CD4-positive, CD25-positive, alpha-beta regulatory T cell (primary cell): ENCODE data around the gene TRIM65. TPM values are rescaled to one million over a fixed set of nuclear protein-coding genes. Genes with fewer than 3 reads are reported as not detected.

ENCODE experiments used
- ATAC-seq, 2 donors: fragments of 150-1000 bp; cut with Tn5 transposase; one replicate each; pipeline ENCODE4 v1.10.0; 2021; ENCODE audit warnings: low read depth in 2 of 2, moderate number of reproducible peaks in 2 of 2, moderate library complexity in 1 of 2
- DNase-seq, 3 donors: peaks; one replicate each; pipeline versions ENCODE4 v3.0.0 to v3.0.0-alpha.2; 2012 to 2022; ENCODE audit warnings: mixed read lengths in 1 of 3
- H3K27ac ChIP-seq: one replicate; pipeline ENCODE4 v1.7.0; 2013; ENCODE audit warnings: mild to moderate bottlenecking, low read length; ENCODE audit not compliant: insufficient read depth, poor library complexity, severe bottlenecking
- H3K27me3 ChIP-seq: one replicate; pipeline ENCODE4 v1.7.0; 2013; ENCODE audit warnings: low read length; ENCODE audit not compliant: control insufficient read depth, insufficient read depth
- H3K36me3 ChIP-seq: one replicate; pipeline ENCODE4 v1.7.0; 2013; ENCODE audit warnings: mild to moderate bottlenecking, low read length, moderate library complexity; ENCODE audit not compliant: control insufficient read depth, insufficient read depth
- H3K4me1 ChIP-seq: 2 replicates; pipeline ENCODE4 v1.7.0; 2013; ENCODE audit warnings: mild to moderate bottlenecking, low read length; ENCODE audit not compliant: insufficient read depth, control insufficient read depth, poor library complexity, severe bottlenecking
- H3K4me3 ChIP-seq: one replicate; pipeline ENCODE4 v1.7.0; 2013; ENCODE audit warnings: low read depth, mild to moderate bottlenecking, low read length, moderate library complexity
- H3K9me3 ChIP-seq, 2 experiments: 1 replicate in 1 of 2; 2 replicates in 1 of 2; pipeline ENCODE4 v1.7.0; 2013; ENCODE audit warnings: low read length in 2 of 2, mild to moderate bottlenecking in 1 of 2, moderate library complexity in 1 of 2; ENCODE audit not compliant: control insufficient read depth in 2 of 2
- H3K27ac Mint-ChIP-seq, 3 donors: one replicate each; pipeline ENCODE4 v1.8.0; 2020 to 2022; ENCODE audit warnings: mild to moderate bottlenecking in 3 of 3, mixed read lengths in 3 of 3, moderate library complexity in 2 of 3
- H3K27me3 Mint-ChIP-seq: one replicate; pipeline ENCODE4 v1.8.0; 2022; ENCODE audit warnings: mild to moderate bottlenecking, mixed read lengths
- H3K36me3 Mint-ChIP-seq: one replicate; pipeline ENCODE4 v1.8.0; 2020; ENCODE audit warnings: mixed read lengths
- H3K4me1 Mint-ChIP-seq, 4 donors: one replicate each; pipeline ENCODE4 v1.8.0; 2020 to 2022; ENCODE audit warnings: mixed read lengths in 4 of 4, mild to moderate bottlenecking in 1 of 4
- H3K4me3 Mint-ChIP-seq, 4 donors: one replicate each; pipeline ENCODE4 v1.8.0; 2020 to 2022; ENCODE audit warnings: mild to moderate bottlenecking in 4 of 4, mixed read lengths in 4 of 4, moderate library complexity in 3 of 4
- H3K9me3 Mint-ChIP-seq, 7 donors: one replicate each; pipeline ENCODE4 v1.8.0; 2020 to 2022; ENCODE audit warnings: mixed read lengths in 7 of 7, mild to moderate bottlenecking in 3 of 7, moderate library complexity in 2 of 7
- polyA plus RNA-seq, 4 donors: library from polyadenylated mRNA; unstranded; fragments of 300-500 nt; fragmentation: Illumina TruSeq; gene quantifications; one replicate each; pipeline ENCODE4 v1.2.3, GENCODE V29; 2021
- total RNA-seq: library from RNA; stranded (reverse); gene quantifications from one replicate; pipeline ENCODE4 v1.2.3, GENCODE V29; 2022

Gene TRIM65
- total RNA-seq (18.7 TPM), polyA plus RNA-seq (10 to 100 TPM; 16.9 to 24.3 (median 20.1) TPM)

DNA sequence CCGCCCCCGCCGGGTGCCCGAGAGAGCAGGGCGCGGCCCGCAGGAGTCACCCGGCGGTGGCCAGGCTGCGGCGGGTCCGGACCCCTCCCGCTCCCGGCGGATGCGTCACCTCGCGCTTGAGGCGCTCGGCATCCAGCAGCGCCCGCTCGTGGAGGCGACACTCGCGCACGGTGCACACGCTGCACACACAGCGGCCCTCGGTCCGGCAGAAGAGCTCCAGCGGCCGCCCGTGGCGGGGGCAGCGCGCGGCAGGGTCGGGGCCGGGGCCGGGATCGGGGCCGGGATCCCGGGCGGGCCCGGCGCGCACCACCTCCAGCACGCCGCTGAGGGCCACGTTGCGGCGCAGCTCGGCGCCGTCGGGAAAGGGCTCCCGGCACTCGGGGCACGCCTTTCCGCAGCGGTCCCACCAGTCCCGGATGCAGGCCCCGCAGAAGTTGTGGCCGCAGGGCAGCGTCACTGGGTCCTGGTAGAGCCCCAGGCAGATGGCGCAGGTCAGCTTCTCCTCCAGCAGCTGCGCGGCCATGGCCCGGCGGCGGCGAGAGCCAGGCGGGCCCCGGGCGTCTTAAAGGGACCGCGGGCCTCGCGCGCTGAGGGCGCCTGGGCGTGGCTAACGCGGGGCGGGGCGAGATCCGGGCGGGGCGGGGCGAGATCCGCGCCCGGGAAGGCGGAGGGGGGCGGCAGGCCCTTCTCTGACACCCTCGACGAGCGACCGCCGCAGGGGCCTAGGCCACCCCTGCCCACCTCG is at the start of gene TRIM65:
TRIM65 (minus strand) TSS at position 537 of the 745 bp plus-strand sequence; CDS start at position 523, 14 bp downstream.
- Histone ChIP-seq H3K4me1 (peaks cover 17% of the 10 kb centered on the region), H3K36me3 (peaks cover 30% of the 10 kb centered on the region), H3K4me3 (peak within 1 kb of the TSS; percentile 41), H3K27me3 (no peaks in the 10 kb centered on the region), H3K27ac (peak within 1 kb of the TSS; percentile 66), H3K9me3 (no peaks in the 10 kb centered on the region)
- Mint-ChIP-seq H3K9me3 (no peaks in the 10 kb centered on the region), H3K36me3 (peaks cover 9% of the 10 kb centered on the region), H3K27me3 (no peaks in the 10 kb centered on the region), H3K4me3 (peak within 1 kb of the TSS; percentile 59 to 98 (median 87)), H3K27ac (peak within 1 kb of the TSS; percentile 82 to 92 (median 87)), H3K4me1 (peaks cover 0 to 30% (median 14%) of the 10 kb centered on the region in 4 donors)
- DNase-seq (peak; percentile 66 to 82 (median 72)), ATAC-seq (peak; percentile 85 to 87)

- Histone ChIP-seq H3K4me1 (peaks cover 10% of the 10 kb centered on the region), H3K36me3 (peaks cover 32% of the 10 kb centered on the region), H3K4me3 (no peak overlapping the region), H3K27me3 (no peaks in the 10 kb centered on the region), H3K9me3 (no peaks in the 10 kb centered on the region), H3K27ac (no peak overlapping the region)
- H3K4me3 Mint-ChIP-seq = no peak overlapping the region
- no peaks in the 10 kb centered on the region for H3K9me3 Mint-ChIP-seq
- no peak for DNase-seq
- no peaks in the 10 kb centered on the region for H3K27me3 Mint-ChIP-seq
- no peak overlapping the region for H3K27ac Mint-ChIP-seq
- H3K4me1 Mint-ChIP-seq = peaks cover 0 to 15% (median 8%) of the 10 kb centered on the region in 4 donors
- peaks cover 22% of the 10 kb centered on the region for H3K36me3 Mint-ChIP-seq
- no peak for ATAC-seq
Measured at GRCh38 chr17:75945211-75945610, 48.5 kb upstream of the TRIM65 start.

DNA sequence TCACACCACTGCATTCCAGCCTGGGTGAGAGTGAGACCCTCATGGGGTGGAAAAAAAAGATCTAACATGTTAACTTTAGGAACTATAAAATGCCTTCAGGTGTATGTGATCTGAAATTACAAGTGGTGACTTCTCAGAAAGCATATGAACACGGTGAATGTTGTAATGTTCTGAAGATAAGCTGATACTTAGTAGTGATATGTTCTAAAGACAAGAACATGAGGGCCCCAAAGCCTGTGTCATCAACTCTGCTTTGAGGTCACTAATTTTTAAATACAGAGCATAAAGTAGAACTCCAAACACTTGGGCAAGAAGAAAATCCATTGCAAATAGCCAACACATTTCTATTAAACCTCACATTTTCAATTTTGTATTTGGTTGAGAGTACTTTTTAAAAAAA is 46.7 kb upstream of the TRIM65 start:
- Mint-ChIP-seq H3K27me3 (no peaks in the 10 kb centered on the region), H3K4me1 (peaks cover 0 to 17% (median 9%) of the 10 kb centered on the region in 4 donors), H3K9me3 (no peaks in the 10 kb centered on the region), H3K36me3 (peaks cover 12% of the 10 kb centered on the region), H3K4me3 (no peak overlapping the region), H3K27ac (no peak overlapping the region)
- DNase-seq = no peak
- Histone ChIP-seq H3K27me3 (no peaks in the 10 kb centered on the region), H3K4me3 (no peak overlapping the region), H3K4me1 (peaks cover 12% of the 10 kb centered on the region), H3K9me3 (no peaks in the 10 kb centered on the region), H3K27ac (no peak overlapping the region), H3K36me3 (peaks cover 17% of the 10 kb centered on the region)
- ATAC-seq = no peak

DNA sequence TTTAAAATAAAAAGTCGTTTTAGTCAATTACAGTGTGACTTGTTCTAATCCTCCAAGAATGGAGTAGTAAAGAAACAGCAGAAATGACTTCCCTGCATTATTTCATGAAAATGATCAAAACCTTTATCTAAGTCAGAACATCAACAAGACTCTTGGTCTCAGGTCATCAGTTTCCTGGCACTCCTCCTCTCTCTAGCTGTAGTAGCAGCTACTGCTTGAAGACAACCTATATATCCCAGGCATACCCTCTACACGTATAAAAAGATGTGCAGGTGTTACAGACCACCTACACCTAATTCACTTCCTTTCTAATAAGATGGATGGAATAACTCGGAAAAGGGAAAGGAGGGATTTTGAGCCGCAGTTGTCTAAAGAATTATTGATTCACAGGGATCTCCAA is 45.7 kb upstream of the TRIM65 start:
- Mint-ChIP-seq H3K27ac (no peak overlapping the region), H3K9me3 (no peaks in the 10 kb centered on the region), H3K36me3 (peaks cover 12% of the 10 kb centered on the region), H3K27me3 (no peaks in the 10 kb centered on the region), H3K4me1 (peaks cover 0 to 17% (median 9%) of the 10 kb centered on the region in 4 donors), H3K4me3 (peak overlapping the region in 2 of 4 donors; percentile 56 to 75)
- no peak for ATAC-seq
- peaks cover 8% of the 10 kb centered on the region for H3K36me3 ChIP-seq
- H3K9me3 ChIP-seq = no peaks in the 10 kb centered on the region
- peaks cover 12% of the 10 kb centered on the region for H3K4me1 ChIP-seq
- H3K27ac ChIP-seq = no peak overlapping the region
- no peak for DNase-seq
- H3K27me3 ChIP-seq = no peaks in the 10 kb centered on the region
- no peak overlapping the region for H3K4me3 ChIP-seq

- H3K27me3 Mint-ChIP-seq = no peaks in the 10 kb centered on the region
- peak overlapping the region; percentile 66 to 95 (median 90) for H3K4me3 Mint-ChIP-seq
- ATAC-seq (no peak), DNase-seq (no peak)
- peak overlapping the region; percentile 70 for H3K4me3 ChIP-seq
- H3K9me3 Mint-ChIP-seq = no peaks in the 10 kb centered on the region
- peak overlapping the region in 2 of 3 donors; percentile 88 for H3K27ac Mint-ChIP-seq
- no peaks in the 10 kb centered on the region for H3K9me3 ChIP-seq
- H3K27ac ChIP-seq = no peak overlapping the region
- H3K36me3 Mint-ChIP-seq = peaks cover 7% of the 10 kb centered on the region
- peaks cover 0 to 17% (median 9%) of the 10 kb centered on the region in 4 donors for H3K4me1 Mint-ChIP-seq
- H3K36me3 ChIP-seq = peaks cover 5% of the 10 kb centered on the region
- H3K4me1 ChIP-seq = peaks cover 12% of the 10 kb centered on the region
- H3K27me3 ChIP-seq = no peaks in the 10 kb centered on the region
Measured at GRCh38 chr17:75941442-75941819, 44.7 kb upstream of the TRIM65 start.

GRCh38 chr17:75940727-75941441 is 44.1 kb upstream of the TRIM65 start, which contains the start of gene FBF1:
FBF1 (minus strand) TSS chr17:75941042; CDS start chr17:75938149, 2,893 bp downstream.
- ATAC-seq (peak; percentile 99 to 100), DNase-seq (peak; percentile 84 to 89 (median 84))
- Mint-ChIP-seq H3K27me3 (no peaks in the 10 kb centered on the region), H3K4me1 (peaks cover 0 to 17% (median 9%) of the 10 kb centered on the region in 4 donors), H3K9me3 (no peaks in the 10 kb centered on the region), H3K27ac (peak within 1 kb of the TSS in 2 of 3 donors; percentile 88), H3K36me3 (peaks cover 2% of the 10 kb centered on the region), H3K4me3 (peak within 1 kb of the TSS; percentile 66 to 95 (median 90))
- Histone ChIP-seq H3K27me3 (no peaks in the 10 kb centered on the region), H3K9me3 (no peaks in the 10 kb centered on the region), H3K4me1 (peaks cover 12% of the 10 kb centered on the region), H3K27ac (peak within 1 kb of the TSS; percentile 64), H3K4me3 (peak within 1 kb of the TSS; percentile 74), H3K36me3 (no peaks in the 10 kb centered on the region)

DNA sequence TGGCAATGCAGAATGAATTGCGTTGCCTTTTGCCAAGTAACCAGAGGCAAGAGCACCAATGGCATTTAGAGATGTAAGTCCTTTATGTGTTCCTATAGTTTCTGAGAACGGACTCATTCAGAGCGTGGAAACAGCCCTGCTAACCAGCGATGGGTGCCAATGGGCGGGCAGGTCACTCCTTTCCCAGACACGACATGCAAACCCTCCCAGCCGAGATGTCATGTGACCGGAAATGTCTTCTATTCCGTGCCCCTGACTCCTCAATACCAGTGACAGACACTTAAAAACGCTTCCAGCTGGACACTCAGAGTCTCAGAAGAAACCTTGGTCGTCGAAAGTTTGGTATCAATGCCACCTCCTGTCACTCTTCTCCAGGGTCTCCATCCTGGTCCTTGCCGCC is 40.9 kb upstream of the TRIM65 start:
- Mint-ChIP-seq H3K9me3 (no peaks in the 10 kb centered on the region), H3K36me3 (no peaks in the 10 kb centered on the region), H3K4me3 (peak overlapping the region in 1 of 4 donors; percentile 68), H3K4me1 (peaks cover 0 to 17% (median 9%) of the 10 kb centered on the region in 4 donors), H3K27me3 (no peaks in the 10 kb centered on the region), H3K27ac (no peak overlapping the region)
- Histone ChIP-seq H3K9me3 (no peaks in the 10 kb centered on the region), H3K27ac (no peak overlapping the region), H3K36me3 (no peaks in the 10 kb centered on the region), H3K27me3 (no peaks in the 10 kb centered on the region), H3K4me3 (no peak overlapping the region), H3K4me1 (peaks cover 12% of the 10 kb centered on the region)
- no peak for DNase-seq
- no peak for ATAC-seq
